Stimulated activated CD4-positive, alpha-beta T cell treated with anti-CD3 and anti-CD28 coated beads, TNF-alpha, amount 100 ng/mL, for 48 hours (primary cell): ENCODE results near the gene MAN2A1.
"Not testable (repeated sequence)": the region's sequence is repeated elsewhere in the genome, so short reads cannot be mapped to it uniquely, and the experiment has no call there.

Source experiments
- DNase-seq, 3 donors: peaks; one replicate each; pipeline ENCODE4 v3.0.0-alpha.2; 2020; ENCODE audit warnings: low read depth in 3 of 3

Gene MAN2A1

GRCh38 chr5:109755761-109756160, 66.0 kb downstream of the MAN2A1 start:
- DNase-seq: no peak

GRCh38 chr5:109756543-109757185, 66.9 kb downstream of the MAN2A1 start:
- no peak for DNase-seq

DNA sequence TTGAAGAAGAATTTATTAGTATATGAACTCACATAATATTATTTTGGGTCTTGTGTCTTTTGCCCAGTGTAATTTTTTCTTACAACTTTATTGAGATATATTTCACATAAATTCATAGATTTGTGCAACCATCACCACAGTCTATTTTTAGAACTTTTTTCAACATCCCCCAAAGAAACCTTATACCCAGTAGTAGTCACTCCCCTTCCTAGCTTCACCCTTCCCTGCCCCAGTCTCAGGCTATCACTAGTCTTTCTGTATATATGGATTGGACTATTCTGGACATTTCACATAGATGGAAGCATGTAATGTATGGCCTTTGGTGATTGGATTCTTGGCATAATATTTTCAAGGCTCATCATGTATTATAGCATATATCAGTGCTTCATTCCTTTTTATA, 67.8 kb downstream of the MAN2A1 start:
- no peak for DNase-seq

GRCh38 chr5:109759306-109759705, 69.6 kb downstream of the MAN2A1 start:
- DNase-seq: no peak

DNA sequence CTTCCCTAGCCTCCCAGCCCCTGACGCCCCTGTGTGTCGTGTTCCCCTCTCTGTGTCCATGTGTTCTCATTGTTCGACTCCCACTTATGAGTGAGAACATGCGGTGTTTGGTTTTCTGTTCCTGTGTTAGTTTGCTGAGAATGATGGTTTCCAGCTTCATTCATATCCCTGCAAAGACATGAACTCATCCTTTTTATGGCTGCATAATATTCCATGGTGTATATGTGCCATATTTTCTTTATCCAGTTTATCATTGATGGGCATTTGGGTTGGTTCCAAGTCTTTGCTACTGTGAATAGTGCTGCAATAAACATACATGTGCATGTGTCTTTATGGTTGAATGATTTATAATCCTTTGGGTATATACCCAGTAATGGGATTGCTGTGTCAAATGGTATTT, 70.4 kb downstream of the MAN2A1 start:
- not testable (repeated sequence) for DNase-seq

DNA sequence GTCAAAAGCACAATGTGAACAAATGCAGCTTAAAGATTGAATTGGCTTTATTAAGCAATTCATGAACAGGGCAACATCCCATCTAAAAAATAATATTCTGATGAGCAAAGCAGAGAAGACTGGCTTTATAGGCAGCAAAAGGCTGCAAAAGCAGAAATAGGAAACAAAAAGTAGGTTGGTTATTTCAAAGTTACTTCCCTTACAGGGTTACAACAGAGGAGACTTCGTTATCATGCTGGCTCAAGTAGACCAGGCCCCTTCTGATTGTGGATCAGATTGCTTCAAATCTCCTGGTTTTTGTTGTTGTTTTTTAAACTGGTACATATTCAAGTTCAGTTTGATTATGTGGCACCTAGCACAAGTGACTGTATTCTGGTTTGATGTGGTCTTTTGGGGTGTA, 73.1 kb downstream of the MAN2A1 start:
- DNase-seq: no peak

- DNase-seq: no peak
Observed at GRCh38 chr5:109767184-109767995, 77.7 kb downstream of the MAN2A1 start.

DNA sequence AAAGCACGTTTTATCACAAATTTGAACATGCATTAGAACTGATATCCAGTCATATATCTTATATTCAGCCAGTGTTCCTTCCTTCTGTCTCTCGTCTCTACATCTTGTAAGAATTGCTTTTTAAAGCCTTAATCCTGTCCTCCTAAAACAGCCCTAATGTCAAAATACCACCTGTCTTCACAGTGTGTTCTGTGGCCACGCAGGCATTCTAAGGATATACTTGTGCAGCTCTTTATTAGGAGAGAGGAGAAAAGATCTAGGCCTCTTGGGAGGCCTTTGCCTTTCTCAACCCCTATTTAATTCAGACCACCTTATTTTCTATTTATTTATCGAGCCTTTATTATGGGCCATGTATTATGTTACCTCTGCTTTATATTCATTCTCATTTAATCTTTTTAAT, 78.3 kb downstream of the MAN2A1 start:
- no peak for DNase-seq

GRCh38 chr5:109769597-109770291, 80.0 kb downstream of the MAN2A1 start:
- no peak for DNase-seq

DNA sequence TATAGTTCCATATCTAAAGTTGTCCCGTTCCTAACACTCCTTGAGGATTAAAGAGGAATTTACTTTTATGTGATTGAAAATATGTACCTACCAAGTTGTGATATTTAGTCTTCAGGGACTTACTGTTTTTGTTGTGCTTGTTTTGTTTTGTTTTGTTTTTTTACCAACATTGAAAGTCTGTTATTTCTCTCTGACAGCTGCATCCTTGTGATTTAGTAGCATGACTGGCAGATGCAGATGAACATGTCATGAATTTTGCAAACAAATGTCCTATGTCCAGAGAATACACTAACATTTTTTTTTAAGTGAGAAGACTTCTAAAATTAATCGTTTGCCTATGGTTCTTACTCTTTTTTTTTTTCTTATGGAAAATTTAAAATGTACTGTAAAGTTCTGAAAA, 85.4 kb downstream of the MAN2A1 start:
- DNase-seq: no peak

DNA sequence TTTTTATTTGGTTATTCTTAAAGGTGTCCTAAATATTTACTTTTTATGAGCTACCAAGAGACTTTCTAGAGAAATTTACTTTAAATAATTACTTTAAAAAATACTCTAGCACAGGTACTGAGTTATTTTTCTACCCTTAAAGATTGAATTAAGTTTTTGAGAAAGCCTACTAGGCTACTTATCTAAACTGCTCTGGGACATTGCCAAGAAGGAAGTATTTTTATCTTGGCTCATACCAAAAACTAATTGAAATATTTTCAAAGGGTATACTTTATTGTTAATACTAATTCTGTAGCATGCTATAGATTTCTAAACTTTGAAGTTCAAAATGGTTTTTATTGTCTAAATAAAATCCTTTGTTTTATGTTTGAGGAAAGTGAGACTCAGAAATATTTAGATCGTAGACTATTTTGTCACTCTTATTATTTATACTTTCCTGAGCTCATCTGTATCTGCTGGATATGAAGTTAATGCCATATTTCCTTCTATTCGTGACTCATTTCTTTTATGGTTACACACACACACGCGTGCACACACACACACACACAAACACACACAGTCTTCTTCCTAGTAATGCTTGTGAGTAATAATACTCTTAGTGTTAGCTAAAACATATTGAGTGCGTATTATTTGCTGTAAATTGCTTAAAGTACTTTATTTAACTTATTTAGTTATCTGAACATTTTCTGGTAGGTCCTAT, 89.5 kb downstream of the MAN2A1 start:
- DNase-seq: no peak

- no peak for DNase-seq
Observed at GRCh38 chr5:109784687-109785086, 95.0 kb downstream of the MAN2A1 start.

DNA sequence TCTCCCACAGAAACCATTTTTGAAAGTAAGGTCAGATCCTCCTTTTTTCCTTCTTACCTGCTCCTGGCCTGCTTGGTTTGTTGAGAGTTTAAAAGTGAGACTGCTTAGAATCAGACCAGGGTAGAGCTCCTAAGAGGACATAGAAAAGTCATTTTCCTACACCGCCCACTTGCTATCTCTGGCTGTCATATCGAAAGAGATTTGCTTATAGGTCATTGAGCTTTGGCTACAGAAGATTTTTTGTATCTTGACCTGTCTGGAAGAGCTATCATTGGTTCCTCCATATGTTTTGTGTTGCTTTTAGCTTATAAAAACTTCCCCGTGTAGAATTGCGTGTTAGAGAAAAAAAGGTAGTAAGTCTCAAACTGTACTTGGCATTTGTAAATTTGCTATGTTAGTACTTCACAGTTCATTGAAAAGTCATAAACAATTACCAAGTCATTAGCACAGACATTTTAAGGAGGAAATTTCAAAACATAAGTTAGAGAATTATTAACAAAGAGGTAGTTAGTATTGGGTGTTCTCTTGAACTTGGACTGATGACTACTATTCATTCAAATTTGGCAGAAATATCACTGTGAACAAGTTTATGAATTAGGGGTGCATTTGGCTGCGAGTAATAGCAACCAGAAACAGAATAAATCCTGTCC, 96.6 kb downstream of the MAN2A1 start:
- no peak for DNase-seq

DNA sequence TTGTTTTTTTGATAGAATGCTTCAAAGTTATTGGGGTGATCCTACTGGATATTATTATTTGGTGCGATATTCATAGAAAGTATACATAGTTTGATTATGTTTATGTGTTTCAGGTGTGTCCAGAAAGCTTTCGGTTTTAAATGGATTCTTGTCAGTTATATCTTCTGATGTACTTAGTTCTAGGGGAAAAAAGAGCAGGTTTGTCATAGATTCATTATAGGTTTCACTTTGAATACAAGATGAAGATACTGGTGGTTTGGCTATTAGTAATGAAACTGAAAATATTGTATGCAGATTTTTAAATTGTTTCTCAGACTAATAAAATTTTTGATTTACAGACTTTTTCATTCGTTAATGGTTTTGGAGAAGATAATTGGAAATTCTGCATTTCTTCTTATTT, 98.9 kb downstream of the MAN2A1 start:
- no peak for DNase-seq

GRCh38 chr5:109792613-109793012, 102.9 kb downstream of the MAN2A1 start:
- DNase-seq: no peak

GRCh38 chr5:109803854-109804253, 114.1 kb downstream of the MAN2A1 start:
- DNase-seq: no peak

- DNase-seq: no peak
Observed at GRCh38 chr5:109805472-109805871, 115.7 kb downstream of the MAN2A1 start.

DNA sequence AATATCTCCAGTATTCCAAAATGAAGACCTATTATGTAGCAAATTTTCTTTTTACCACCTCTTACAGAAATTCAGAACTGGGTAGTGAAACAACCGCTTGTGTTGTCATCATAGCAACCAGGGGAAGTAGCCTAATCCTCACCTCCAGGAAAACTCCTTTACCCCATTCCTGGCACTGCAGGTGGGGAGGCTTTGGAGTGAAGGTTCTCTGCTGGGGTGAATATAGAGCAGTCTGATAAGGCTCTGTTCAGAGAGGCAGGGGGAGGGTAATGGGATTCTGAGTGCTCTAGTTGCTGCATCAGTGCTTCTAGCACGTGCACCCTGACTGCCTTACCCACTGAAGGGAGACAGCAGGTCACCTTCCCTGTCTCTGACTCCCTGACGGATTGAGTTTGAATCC, 116.2 kb downstream of the MAN2A1 start:
- DNase-seq: no peak

- DNase-seq: no peak
Observed at GRCh38 chr5:109812698-109813097, 123.0 kb downstream of the MAN2A1 start.

- no peak for DNase-seq
Observed at GRCh38 chr5:109816732-109817131, 127.0 kb downstream of the MAN2A1 start.

DNA sequence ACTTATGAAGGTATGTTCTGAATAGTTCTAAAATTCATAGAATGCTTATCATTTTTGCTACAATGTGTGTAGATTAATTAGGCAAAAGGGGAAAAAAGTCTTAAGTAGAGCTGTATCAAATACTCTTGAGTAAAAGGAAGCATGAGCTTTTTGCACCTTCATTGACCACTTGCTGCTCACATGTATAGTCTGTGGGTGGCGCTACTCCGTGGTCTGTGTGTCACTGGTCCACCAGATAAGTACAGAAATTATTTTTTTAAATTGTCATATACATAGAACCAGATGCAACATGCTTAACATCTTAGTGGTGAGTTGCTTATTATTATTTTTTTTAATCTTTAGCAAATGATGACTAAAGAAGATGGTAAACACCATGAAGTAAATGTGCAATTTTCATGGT, 130.2 kb downstream of the MAN2A1 start:
- no peak for DNase-seq

DNA sequence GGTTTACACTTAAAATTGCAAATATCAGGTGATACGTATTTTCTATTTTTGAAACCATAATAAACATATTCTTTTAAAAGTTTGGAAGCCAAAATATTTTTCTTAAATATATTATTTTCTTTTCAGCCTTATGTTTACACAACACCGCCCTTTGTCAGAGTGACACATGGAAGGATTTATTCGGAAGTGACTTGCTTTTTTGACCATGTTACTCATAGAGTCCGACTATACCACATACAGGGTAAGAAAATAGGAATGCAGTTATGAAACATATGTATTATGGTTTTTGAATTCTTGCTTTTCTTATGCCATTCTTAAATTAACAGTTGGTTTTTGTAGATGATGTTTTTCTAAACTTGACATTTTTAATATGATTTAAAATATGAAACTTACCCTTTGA, 133.9 kb downstream of the MAN2A1 start:
- DNase-seq: no peak
